ENCODE data around the gene F12. TPM values are rescaled to one million over a fixed set of nuclear protein-coding genes. Genes with fewer than 3 reads are reported as not detected.

F12 gene
- total RNA-seq (0.19 TPM), polyA plus RNA-seq (1.2 TPM)
- long read RNA-seq, donor 1 = 0 reads
- long read RNA-seq, donor 2 = 0 reads
- long read RNA-seq, donor 3 = 0 reads
- long read RNA-seq, donor 4 = 0 reads
- long read RNA-seq, donor 5 = 0 reads
- long read RNA-seq, donor 6 = 0 reads
- long read RNA-seq, donor 7 = 0 reads
- long read RNA-seq, donor 8 = 0 reads
- long read RNA-seq, donor 9 = 0 reads
- long read RNA-seq, donor 10 = 0 reads

GRCh38 chr5:177409043-177409801 is at the start of gene F12:
F12 (minus strand) TSS chr5:177409564; CDS start chr5:177409527, 37 bp downstream.
- peaks cover 4 to 18% of the 10 kb centered on the region in 2 donors for H3K27me3 ChIP-seq (ENCODE audit: control insufficient read depth in 2 of 2, insufficient read depth in 1 of 2, low read length in 1 of 2)
- no peak for DNase-seq (ENCODE audit: low read depth in 6 of 9, low spot score in 9 of 9)
- H3K4me1 ChIP-seq (ENCODE audit: control insufficient read depth in 2 of 2, insufficient read depth in 2 of 2, low read length in 2 of 2) = peaks cover 11 to 37% of the 10 kb centered on the region in 2 donors
- H3K27ac ChIP-seq (ENCODE audit: low read depth in 1 of 2, low read length in 1 of 2) = no peak within 1 kb of the TSS
- H3K9me3 ChIP-seq (ENCODE audit: control insufficient read depth in 2 of 2, insufficient read depth in 1 of 2, low read length in 1 of 2) = peaks cover 0 to under 1% of the 10 kb centered on the region in 2 donors
- H3K36me3 ChIP-seq (ENCODE audit: control insufficient read depth in 2 of 2, insufficient read depth in 2 of 2, low read length in 1 of 2) = no peaks in the 10 kb centered on the region
- H3K4me3 ChIP-seq (ENCODE audit: low read length in 2 of 2) = no peak within 1 kb of the TSS
- 97% methylated on average over 9 of the region's 9 CpGs for WGBS

- Histone ChIP-seq H3K9me3 (ENCODE audit: control insufficient read depth in 2 of 2, insufficient read depth in 1 of 2, low read length in 1 of 2) (no peaks in the 10 kb centered on the region), H3K27me3 (ENCODE audit: control insufficient read depth in 2 of 2, insufficient read depth in 1 of 2, low read length in 1 of 2) (peaks cover 0 to 4% of the 10 kb centered on the region in 2 donors), H3K27ac (ENCODE audit: low read depth in 1 of 2, low read length in 1 of 2) (no peak overlapping the region), H3K4me3 (ENCODE audit: low read length in 2 of 2) (no peak overlapping the region), H3K4me1 (ENCODE audit: control insufficient read depth in 2 of 2, insufficient read depth in 2 of 2, low read length in 2 of 2) (peaks cover 6 to 36% of the 10 kb centered on the region in 2 donors), H3K36me3 (ENCODE audit: control insufficient read depth in 2 of 2, insufficient read depth in 2 of 2, low read length in 1 of 2) (peaks cover 33 to 47% of the 10 kb centered on the region in 2 donors)
- DNase-seq (ENCODE audit: low read depth in 6 of 9, low spot score in 9 of 9) = no peak
- 97% methylated on average over 14 of the region's 14 CpGs for WGBS
These were observed 49.6 kb upstream of the F12 start for GRCh38 chr5:177458912-177459350.

- peaks cover 0 to 13% of the 10 kb centered on the region in 2 donors for H3K27me3 ChIP-seq (ENCODE audit: control insufficient read depth in 2 of 2, insufficient read depth in 1 of 2, low read length in 1 of 2)
- WGBS = 96% methylated on average over 20 of the region's 20 CpGs
- no peak overlapping the region for H3K4me3 ChIP-seq (ENCODE audit: low read length in 2 of 2)
- peaks cover 12 to 44% of the 10 kb centered on the region in 2 donors for H3K4me1 ChIP-seq (ENCODE audit: control insufficient read depth in 2 of 2, insufficient read depth in 2 of 2, low read length in 2 of 2)
- DNase-seq (ENCODE audit: low read depth in 6 of 9, low spot score in 9 of 9) = no peak
- no peaks in the 10 kb centered on the region for H3K9me3 ChIP-seq (ENCODE audit: control insufficient read depth in 2 of 2, insufficient read depth in 1 of 2, low read length in 1 of 2)
- peak overlapping the region in 1 of 2 donors; percentile 11 for H3K27ac ChIP-seq (ENCODE audit: low read depth in 1 of 2, low read length in 1 of 2)
- peaks cover 30 to 43% of the 10 kb centered on the region in 2 donors for H3K36me3 ChIP-seq (ENCODE audit: control insufficient read depth in 2 of 2, insufficient read depth in 2 of 2, low read length in 1 of 2)
These were observed 48.7 kb upstream of the F12 start for GRCh38 chr5:177457852-177458681.

GRCh38 chr5:177456976-177457851 is 47.9 kb upstream of the F12 start:
- no peak overlapping the region for H3K27ac ChIP-seq (ENCODE audit: low read depth in 1 of 2, low read length in 1 of 2)
- peak in 1 of 9 donors; percentile 51 for DNase-seq (ENCODE audit: low read depth in 6 of 9, low spot score in 9 of 9)
- H3K9me3 ChIP-seq (ENCODE audit: control insufficient read depth in 2 of 2, insufficient read depth in 1 of 2, low read length in 1 of 2) = no peaks in the 10 kb centered on the region
- peaks cover 30 to 39% of the 10 kb centered on the region in 2 donors for H3K36me3 ChIP-seq (ENCODE audit: control insufficient read depth in 2 of 2, insufficient read depth in 2 of 2, low read length in 1 of 2)
- peaks cover 9 to 42% of the 10 kb centered on the region in 2 donors for H3K4me1 ChIP-seq (ENCODE audit: control insufficient read depth in 2 of 2, insufficient read depth in 2 of 2, low read length in 2 of 2)
- peaks cover 0 to 15% of the 10 kb centered on the region in 2 donors for H3K27me3 ChIP-seq (ENCODE audit: control insufficient read depth in 2 of 2, insufficient read depth in 1 of 2, low read length in 1 of 2)
- 96% methylated on average over 24 of the region's 24 CpGs for WGBS
- no peak overlapping the region for H3K4me3 ChIP-seq (ENCODE audit: low read length in 2 of 2)

DNA sequence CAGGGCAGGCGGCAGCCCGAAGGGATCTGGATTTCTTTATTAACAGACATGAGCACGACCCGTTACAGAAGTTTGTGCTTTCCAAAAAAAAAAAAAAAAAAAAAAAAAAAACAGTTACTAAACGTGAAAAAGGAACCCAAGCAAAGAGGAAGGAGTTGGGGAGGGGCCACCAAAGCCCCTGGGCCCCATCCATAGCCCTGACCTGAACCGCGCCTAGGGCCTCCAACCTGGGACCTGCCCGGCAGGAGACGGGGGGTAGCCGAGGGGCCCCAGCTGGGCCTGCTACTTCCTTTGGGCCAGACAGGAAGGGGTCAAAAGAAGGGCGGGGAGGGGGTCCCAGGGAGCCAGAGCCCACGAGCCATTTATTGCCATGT is 47.2 kb upstream of the F12 start:
- Histone ChIP-seq H3K4me3 (ENCODE audit: low read length in 2 of 2) (no peak overlapping the region), H3K9me3 (ENCODE audit: control insufficient read depth in 2 of 2, insufficient read depth in 1 of 2, low read length in 1 of 2) (no peaks in the 10 kb centered on the region), H3K36me3 (ENCODE audit: control insufficient read depth in 2 of 2, insufficient read depth in 2 of 2, low read length in 1 of 2) (peaks cover 30 to 38% of the 10 kb centered on the region in 2 donors), H3K27ac (ENCODE audit: low read depth in 1 of 2, low read length in 1 of 2) (no peak overlapping the region), H3K4me1 (ENCODE audit: control insufficient read depth in 2 of 2, insufficient read depth in 2 of 2, low read length in 2 of 2) (peaks cover 8 to 36% of the 10 kb centered on the region in 2 donors), H3K27me3 (ENCODE audit: control insufficient read depth in 2 of 2, insufficient read depth in 1 of 2, low read length in 1 of 2) (peaks cover 0 to 20% of the 10 kb centered on the region in 2 donors)
- DNase-seq (ENCODE audit: low read depth in 6 of 9, low spot score in 9 of 9) = no peak
- 37% methylated on average over 11 of the region's 12 CpGs for WGBS

- Histone ChIP-seq H3K9me3 (ENCODE audit: control insufficient read depth in 2 of 2, insufficient read depth in 1 of 2, low read length in 1 of 2) (no peaks in the 10 kb centered on the region), H3K4me1 (ENCODE audit: control insufficient read depth in 2 of 2, insufficient read depth in 2 of 2, low read length in 2 of 2) (peaks cover 8 to 34% of the 10 kb centered on the region in 2 donors), H3K36me3 (ENCODE audit: control insufficient read depth in 2 of 2, insufficient read depth in 2 of 2, low read length in 1 of 2) (peaks cover 30 to 38% of the 10 kb centered on the region in 2 donors), H3K27me3 (ENCODE audit: control insufficient read depth in 2 of 2, insufficient read depth in 1 of 2, low read length in 1 of 2) (peaks cover 0 to 22% of the 10 kb centered on the region in 2 donors), H3K27ac (ENCODE audit: low read depth in 1 of 2, low read length in 1 of 2) (peak overlapping the region; percentile 80 to 82), H3K4me3 (ENCODE audit: low read length in 2 of 2) (peak overlapping the region; percentile 63 to 67)
- peak in 8 of 9 donors; percentile 80 to 94 (median 91) for DNase-seq (ENCODE audit: low read depth in 6 of 9, low spot score in 9 of 9)
- under 1% methylated on average over 76 of the region's 76 CpGs for WGBS
These were observed 46.6 kb upstream of the F12 start for GRCh38 chr5:177455661-177456590.

GRCh38 chr5:177455036-177455660 is 45.8 kb upstream of the F12 start:
- Histone ChIP-seq H3K27ac (ENCODE audit: low read depth in 1 of 2, low read length in 1 of 2) (peak overlapping the region; percentile 80 to 82), H3K9me3 (ENCODE audit: control insufficient read depth in 2 of 2, insufficient read depth in 1 of 2, low read length in 1 of 2) (no peaks in the 10 kb centered on the region), H3K27me3 (ENCODE audit: control insufficient read depth in 2 of 2, insufficient read depth in 1 of 2, low read length in 1 of 2) (peaks cover 0 to 26% of the 10 kb centered on the region in 2 donors), H3K36me3 (ENCODE audit: control insufficient read depth in 2 of 2, insufficient read depth in 2 of 2, low read length in 1 of 2) (peaks cover 27 to 34% of the 10 kb centered on the region in 2 donors), H3K4me3 (ENCODE audit: low read length in 2 of 2) (peak overlapping the region; percentile 63 to 67), H3K4me1 (ENCODE audit: control insufficient read depth in 2 of 2, insufficient read depth in 2 of 2, low read length in 2 of 2) (peaks cover 8 to 34% of the 10 kb centered on the region in 2 donors)
- peak in 7 of 9 donors; percentile 77 to 94 (median 87) for DNase-seq (ENCODE audit: low read depth in 6 of 9, low spot score in 9 of 9)
- under 1% methylated on average over 80 of the region's 80 CpGs for WGBS
